GM19193 (cell line): Measurements from ENCODE around the gene TNFSF13.

ENCODE experiments used
- POLR2A ChIP-seq: IDR thresholded peaks from 4 replicates; pipeline ENCODE4 v1.6.1; 2011; ENCODE audit not compliant: insufficient read depth, insufficient read length; ENCODE audit errors: extremely low read depth

The TNFSF13 gene

GRCh38 chr17:7548585-7549400 is 9.8 kb upstream of the TNFSF13 start, which contains the start of gene TNFSF12:
Gene TNFSF12, plus strand, starts transcription at chr17:7549058. Its CDS starts 96 bp downstream, at chr17:7549154.
- peak; percentile 66 for TF ChIP-seq POLR2A

GRCh38 chr17:7549401-7550055 is 9.0 kb upstream of the TNFSF13 start:
- no peak for TF ChIP-seq POLR2A

- no peak for TF ChIP-seq POLR2A
These were observed 8.2 kb upstream of the TNFSF13 start for GRCh38 chr17:7550344-7550743.

GRCh38 chr17:7551396-7551795 is 7.2 kb upstream of the TNFSF13 start:
- TF ChIP-seq POLR2A = no peak

- no peak for TF ChIP-seq POLR2A
These were observed 5.9 kb upstream of the TNFSF13 start for GRCh38 chr17:7552621-7553051.

- no peak for TF ChIP-seq POLR2A
These were observed 5.2 kb upstream of the TNFSF13 start for GRCh38 chr17:7553356-7553755.

- TF ChIP-seq POLR2A = no peak
These were observed 3.1 kb upstream of the TNFSF13 start for GRCh38 chr17:7555320-7555948.

GRCh38 chr17:7556627-7557026 is 1.9 kb upstream of the TNFSF13 start:
- TF ChIP-seq POLR2A = no peak

- TF ChIP-seq POLR2A = no peak
These were observed 1.3 kb upstream of the TNFSF13 start for GRCh38 chr17:7557147-7557764.

- TF ChIP-seq POLR2A = peak; percentile 82
These were observed 591 bp upstream of the TNFSF13 start for GRCh38 chr17:7557775-7558543.

GRCh38 chr17:7559320-7560171 is 996 bp downstream of the TNFSF13 start:
- TF ChIP-seq POLR2A = no peak

GRCh38 chr17:7560172-7561027 is 1.9 kb downstream of the TNFSF13 start:
- no peak for TF ChIP-seq POLR2A

GRCh38 chr17:7561028-7561575 is 2.6 kb downstream of the TNFSF13 start:
- no peak for TF ChIP-seq POLR2A
